ENCODE results near the gene PRPSAP1. TPM values are rescaled to one million over a fixed set of nuclear protein-coding genes. Genes with fewer than 3 reads are reported as not detected.

PRPSAP1 gene
- total RNA-seq, 1 donor from 2014 or later, result 45.2 TPM

DNA sequence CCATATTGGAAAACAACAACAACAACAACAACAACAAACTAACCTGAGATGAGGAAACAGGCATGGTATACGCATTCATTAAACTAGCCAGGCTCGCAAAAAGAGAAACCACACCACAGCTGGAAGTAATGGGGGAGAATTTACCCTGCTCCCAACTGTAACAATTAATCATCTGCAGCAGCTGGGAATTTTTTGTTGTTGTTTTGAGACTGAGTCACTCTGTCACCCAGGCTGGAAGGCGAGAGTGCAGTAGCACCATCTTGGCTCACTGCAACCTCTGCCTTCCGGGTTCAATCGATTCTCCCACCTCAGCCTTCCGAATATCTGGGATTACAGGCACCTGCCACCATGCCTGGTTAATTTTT is 16.3 kb downstream of the PRPSAP1 start:
- no peaks in the 10 kb centered on the region for H3K9me3 Mint-ChIP-seq
- no peak for DNase-seq
- no peak overlapping the region for H3K4me3 Mint-ChIP-seq
- intact Hi-C loops (cut with micrococcal nuclease), result no loop called here
- no peaks in the 10 kb centered on the region for H3K27me3 Mint-ChIP-seq
- H3K4me1 Mint-ChIP-seq, result peaks cover 5% of the 10 kb centered on the region
- peaks cover 12% of the 10 kb centered on the region for H3K36me3 Mint-ChIP-seq (ENCODE audit: low read depth)
- no peak overlapping the region for H3K27ac Mint-ChIP-seq

DNA sequence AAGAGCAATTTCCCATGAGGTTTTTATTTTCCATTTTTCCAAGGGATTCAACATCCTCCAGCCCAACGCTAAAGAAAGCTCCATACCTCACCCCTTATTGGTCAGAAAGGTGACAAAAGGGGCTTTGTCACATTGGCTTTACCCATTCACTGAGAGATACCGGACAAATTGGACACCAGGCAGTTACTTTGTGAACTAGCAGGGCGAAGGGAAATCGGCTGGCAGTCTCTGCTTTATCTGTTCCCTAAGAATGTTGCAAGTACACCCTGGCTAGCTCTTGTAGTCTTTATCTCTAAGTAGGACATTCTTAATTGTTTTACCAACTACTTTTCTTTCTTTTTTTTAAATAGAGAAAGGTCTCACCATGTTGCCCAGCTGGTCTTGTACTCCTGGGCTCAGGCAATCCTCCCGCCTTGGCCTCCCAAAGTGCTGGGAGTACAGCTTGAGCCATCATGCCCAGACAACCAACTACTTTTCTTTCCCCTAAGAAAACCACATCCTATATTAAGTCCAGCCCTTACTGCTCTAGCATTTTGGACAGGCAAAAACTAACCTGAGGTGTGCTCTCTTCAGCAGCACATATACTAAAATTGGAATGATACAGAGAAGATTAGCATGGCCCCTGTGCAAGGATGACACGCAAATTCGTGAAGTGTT is 16.8 kb downstream of the PRPSAP1 start:
- Mint-ChIP-seq H3K4me1 (peaks cover 5% of the 10 kb centered on the region), H3K27me3 (no peaks in the 10 kb centered on the region), H3K27ac (no peak overlapping the region), H3K9me3 (no peaks in the 10 kb centered on the region), H3K4me3 (no peak overlapping the region), H3K36me3 (ENCODE audit: low read depth) (peaks cover 11% of the 10 kb centered on the region)
- intact Hi-C loops (cut with micrococcal nuclease), result no loop called here
- no peak for DNase-seq

DNA sequence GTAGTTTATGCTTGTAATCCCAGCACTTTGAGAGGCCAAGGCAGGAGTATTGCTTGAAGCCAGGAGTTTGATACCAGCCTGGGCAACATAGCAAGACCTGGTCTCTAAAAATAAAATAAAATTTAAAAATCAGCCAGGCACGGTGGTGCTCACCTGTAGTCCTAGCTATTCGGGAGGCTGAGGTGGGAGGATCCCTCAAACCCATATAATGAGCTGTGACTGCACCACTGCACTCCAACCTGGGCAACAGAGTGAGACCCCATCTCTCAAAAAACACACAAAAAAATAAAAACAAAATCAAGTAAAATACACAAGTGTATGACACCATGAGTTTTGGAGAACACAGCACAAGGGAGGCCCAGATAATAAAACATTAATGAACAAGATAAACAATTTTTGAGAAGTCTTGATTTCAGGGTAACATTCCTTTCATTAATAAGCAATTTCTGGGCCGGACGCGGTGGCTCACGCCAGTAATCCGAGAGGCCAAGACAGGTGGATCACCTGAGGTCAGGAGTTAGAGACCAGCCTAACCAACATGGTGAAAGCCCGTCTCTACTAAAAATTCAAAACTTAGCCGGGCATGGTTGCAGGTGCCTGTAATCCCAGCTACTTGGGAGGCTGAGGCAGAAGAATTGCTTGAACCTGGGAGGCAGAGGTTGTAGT is 17.9 kb downstream of the PRPSAP1 start:
- Mint-ChIP-seq H3K27ac (no peak overlapping the region), H3K9me3 (no peaks in the 10 kb centered on the region), H3K4me1 (peaks cover 5% of the 10 kb centered on the region), H3K36me3 (ENCODE audit: low read depth) (peaks cover 8% of the 10 kb centered on the region), H3K27me3 (no peaks in the 10 kb centered on the region), H3K4me3 (no peak overlapping the region)
- DNase-seq, result no peak
- intact Hi-C loops (cut with micrococcal nuclease), result no loop called here

DNA sequence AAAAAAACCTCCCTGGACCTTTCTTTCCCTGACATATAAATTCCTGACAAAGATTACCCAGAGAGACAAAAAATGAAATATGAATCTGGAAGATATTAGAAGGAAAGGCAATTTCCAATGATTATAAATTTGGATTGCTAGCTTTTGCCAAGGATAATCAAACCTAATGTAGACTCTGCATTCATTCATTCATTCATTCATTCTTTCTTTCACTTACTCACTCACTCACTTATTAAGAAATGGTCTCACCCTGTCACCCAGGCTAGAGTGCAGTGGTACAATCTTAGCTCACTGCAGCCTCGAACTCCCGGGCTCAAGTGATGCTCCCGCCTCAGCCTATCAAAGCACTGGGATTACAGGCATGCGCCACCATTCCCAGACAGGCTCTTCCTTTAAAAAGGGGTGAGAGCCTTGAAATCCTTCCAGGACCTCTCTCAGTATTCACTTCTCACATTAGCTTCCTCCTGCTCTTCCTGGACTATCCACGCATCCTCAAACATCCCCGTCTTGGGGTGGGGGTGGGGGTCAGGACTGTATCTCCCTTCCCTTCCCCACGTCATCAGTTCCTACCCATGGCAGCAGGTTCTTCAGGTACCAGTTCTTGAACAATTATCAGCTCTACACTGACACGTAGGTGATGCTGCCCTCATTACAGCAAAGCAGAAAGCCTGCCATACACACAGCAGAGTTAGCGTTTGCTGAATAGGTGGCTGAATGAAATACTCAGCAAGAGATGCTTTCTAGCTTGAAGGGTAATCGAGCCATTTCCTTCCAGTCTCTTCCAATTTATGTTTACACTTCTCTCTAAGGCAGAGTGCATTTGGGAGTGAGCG is 19.8 kb downstream of the PRPSAP1 start:
- no peaks in the 10 kb centered on the region for H3K27me3 Mint-ChIP-seq
- H3K27ac Mint-ChIP-seq, result no peak overlapping the region
- no peak overlapping the region for H3K4me3 Mint-ChIP-seq
- H3K9me3 Mint-ChIP-seq, result no peaks in the 10 kb centered on the region
- no peak for DNase-seq
- intact Hi-C loops (cut with micrococcal nuclease), result no loop called here
- peaks cover 12% of the 10 kb centered on the region for H3K36me3 Mint-ChIP-seq (ENCODE audit: low read depth)
- peaks cover 5% of the 10 kb centered on the region for H3K4me1 Mint-ChIP-seq

- Mint-ChIP-seq H3K9me3 (no peaks in the 10 kb centered on the region), H3K36me3 (ENCODE audit: low read depth) (peaks cover 24% of the 10 kb centered on the region), H3K27ac (no peak overlapping the region), H3K4me1 (peaks cover 1% of the 10 kb centered on the region), H3K4me3 (no peak overlapping the region), H3K27me3 (no peaks in the 10 kb centered on the region)
- no peak for DNase-seq
- intact Hi-C loops (cut with micrococcal nuclease), result no loop called here
These were observed 22.6 kb downstream of the PRPSAP1 start for GRCh38 chr17:76331083-76331482.

GRCh38 chr17:76329664-76330063 is 24.1 kb downstream of the PRPSAP1 start:
- Mint-ChIP-seq H3K27ac (no peak overlapping the region), H3K4me3 (no peak overlapping the region), H3K27me3 (no peaks in the 10 kb centered on the region), H3K36me3 (ENCODE audit: low read depth) (peaks cover 26% of the 10 kb centered on the region), H3K4me1 (peaks cover 1% of the 10 kb centered on the region), H3K9me3 (no peaks in the 10 kb centered on the region)
- intact Hi-C loops (cut with micrococcal nuclease), result no loop called here
- no peak for DNase-seq

DNA sequence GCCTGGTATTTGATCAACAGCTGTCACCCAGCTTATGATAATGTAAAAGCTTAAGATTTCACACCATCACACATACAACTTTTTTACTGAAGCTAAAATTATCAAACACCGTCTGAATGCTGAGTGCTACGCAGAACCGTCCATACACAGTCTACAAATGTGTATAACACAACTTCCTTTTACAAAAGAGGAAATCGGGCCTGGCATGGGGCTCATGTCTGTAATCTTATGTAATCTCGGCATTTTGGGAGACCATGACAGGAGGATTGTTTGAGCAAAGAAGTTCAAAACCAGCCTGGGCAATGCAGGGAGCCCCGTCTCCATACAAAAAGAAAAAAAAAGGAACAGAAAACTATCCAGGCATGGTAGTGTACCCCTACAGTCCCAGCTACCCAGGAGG is 26.0 kb downstream of the PRPSAP1 start:
- Mint-ChIP-seq H3K4me3 (no peak overlapping the region), H3K27me3 (no peaks in the 10 kb centered on the region), H3K36me3 (ENCODE audit: low read depth) (peaks cover 33% of the 10 kb centered on the region), H3K27ac (no peak overlapping the region), H3K4me1 (no peaks in the 10 kb centered on the region), H3K9me3 (no peaks in the 10 kb centered on the region)
- DNase-seq, result no peak
- intact Hi-C loops (cut with micrococcal nuclease), result no loop called here

DNA sequence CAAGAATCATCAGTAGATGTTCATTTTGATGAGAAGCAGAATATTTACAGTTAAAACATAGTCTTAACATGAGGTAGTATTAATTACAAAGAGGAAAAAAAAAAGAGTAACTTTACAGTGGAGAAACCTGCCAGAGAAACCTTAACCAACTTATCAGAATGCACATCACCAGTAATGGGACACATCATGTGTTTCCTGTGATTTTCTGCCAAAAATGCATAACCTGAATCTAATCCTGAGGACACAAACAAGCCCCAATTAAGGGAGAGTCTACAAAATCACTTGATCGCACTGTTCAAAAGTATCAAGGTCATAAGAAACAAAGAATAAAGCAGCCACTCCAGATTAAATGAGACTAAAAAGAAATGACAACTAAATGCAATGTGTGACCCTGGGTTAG is 27.4 kb downstream of the PRPSAP1 start:
- intact Hi-C loops (cut with micrococcal nuclease), result no loop called here
- no peak for DNase-seq
- Mint-ChIP-seq H3K36me3 (ENCODE audit: low read depth) (peaks cover 32% of the 10 kb centered on the region), H3K27ac (no peak overlapping the region), H3K4me1 (no peaks in the 10 kb centered on the region), H3K9me3 (no peaks in the 10 kb centered on the region), H3K27me3 (no peaks in the 10 kb centered on the region), H3K4me3 (no peak overlapping the region)

GRCh38 chr17:76318586-76318985 is 35.1 kb downstream of the PRPSAP1 start:
- Mint-ChIP-seq H3K27ac (no peak overlapping the region), H3K9me3 (no peaks in the 10 kb centered on the region), H3K4me3 (no peak overlapping the region), H3K27me3 (no peaks in the 10 kb centered on the region), H3K4me1 (peaks cover 9% of the 10 kb centered on the region), H3K36me3 (ENCODE audit: low read depth) (peaks cover 17% of the 10 kb centered on the region)
- DNase-seq, result no peak
- intact Hi-C loops (cut with micrococcal nuclease), result no loop called here

GRCh38 chr17:76317535-76317934 is 36.2 kb downstream of the PRPSAP1 start:
- H3K27me3 Mint-ChIP-seq, result no peaks in the 10 kb centered on the region
- peaks cover 12% of the 10 kb centered on the region for H3K4me1 Mint-ChIP-seq
- no peak overlapping the region for H3K4me3 Mint-ChIP-seq
- intact Hi-C loops (cut with micrococcal nuclease), result no loop called here
- no peaks in the 10 kb centered on the region for H3K9me3 Mint-ChIP-seq
- H3K27ac Mint-ChIP-seq, result no peak overlapping the region
- no peak for DNase-seq
- peaks cover 17% of the 10 kb centered on the region for H3K36me3 Mint-ChIP-seq (ENCODE audit: low read depth)

DNA sequence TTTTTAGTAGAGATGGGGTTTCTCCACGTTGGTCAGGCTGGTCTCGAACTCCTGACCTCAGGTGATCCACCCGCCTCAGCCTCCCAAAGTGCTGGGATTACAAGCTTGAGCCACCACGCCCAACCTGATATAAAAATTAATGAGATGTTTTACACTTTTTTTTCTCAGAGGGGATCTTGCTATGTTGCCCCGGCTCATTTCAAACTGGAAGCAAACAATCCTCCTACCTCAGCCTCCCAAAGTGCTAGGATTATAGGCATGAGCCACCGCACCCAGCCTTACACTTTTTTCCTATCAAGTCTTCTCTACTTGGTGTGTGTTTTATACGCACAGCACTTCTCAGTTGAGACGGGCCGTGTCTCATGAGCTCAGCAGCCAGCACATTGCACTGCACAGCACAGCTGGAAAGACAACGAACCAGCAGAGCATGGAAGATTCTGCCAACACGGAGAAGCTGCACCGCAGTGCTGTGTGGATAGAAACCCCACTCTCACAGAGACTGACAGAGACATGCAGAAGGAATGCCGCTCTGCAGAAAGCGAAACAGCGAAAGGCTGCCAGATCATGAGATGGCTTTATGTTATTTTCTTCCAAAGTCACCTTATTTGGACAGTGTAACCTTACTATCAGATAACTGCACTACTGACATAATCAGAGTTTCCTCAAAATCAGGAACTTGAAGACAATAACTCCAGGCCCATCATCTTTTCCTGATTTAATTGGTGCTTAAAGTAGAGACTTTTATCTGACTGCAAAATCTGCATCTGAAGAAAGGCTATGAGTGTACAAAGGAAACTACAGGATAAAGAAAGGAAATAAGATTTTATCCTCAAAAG is 39.1 kb downstream of the PRPSAP1 start:
- intact Hi-C loops (cut with micrococcal nuclease), result no loop called here
- peak overlapping the region; percentile 11 for H3K27ac Mint-ChIP-seq

GRCh38 chr17:76312735-76313134 is 41.0 kb downstream of the PRPSAP1 start:
- no peak overlapping the region for H3K4me3 Mint-ChIP-seq
- H3K27ac Mint-ChIP-seq, result peak overlapping the region; percentile 30
- H3K4me1 Mint-ChIP-seq, result peaks cover 12% of the 10 kb centered on the region
- peaks cover 15% of the 10 kb centered on the region for H3K36me3 Mint-ChIP-seq (ENCODE audit: low read depth)
- H3K9me3 Mint-ChIP-seq, result no peaks in the 10 kb centered on the region
- DNase-seq, result no peak
- H3K27me3 Mint-ChIP-seq, result no peaks in the 10 kb centered on the region
- intact Hi-C loops (cut with micrococcal nuclease), result no loop called here

More for the DNA sequence above, 39.1 kb downstream of the PRPSAP1 start:
- Mint-ChIP-seq H3K4me1 (peaks cover 12% of the 10 kb centered on the region), H3K9me3 (no peaks in the 10 kb centered on the region), H3K36me3 (ENCODE audit: low read depth) (peaks cover 12% of the 10 kb centered on the region), H3K4me3 (no peak overlapping the region), H3K27me3 (no peaks in the 10 kb centered on the region)
- no peak for DNase-seq

GRCh38 chr17:76309461-76309860 is 44.3 kb downstream of the PRPSAP1 start:
- H3K27ac Mint-ChIP-seq, result no peak overlapping the region
- intact Hi-C loops (cut with micrococcal nuclease), result no loop called here

More at GRCh38 chr17:76309461-76309860, 44.3 kb downstream of the PRPSAP1 start:
- Mint-ChIP-seq H3K9me3 (no peaks in the 10 kb centered on the region), H3K4me1 (peaks cover 3% of the 10 kb centered on the region), H3K4me3 (no peak overlapping the region), H3K27me3 (no peaks in the 10 kb centered on the region), H3K36me3 (ENCODE audit: low read depth) (peaks cover 10% of the 10 kb centered on the region)
- DNase-seq, result no peak

All from activated CD4-positive, alpha-beta T cell treated with anti-CD3 and anti-CD28 coated beads, Interleukin-2, amount 10 ng/mL, durations not matched to agents 24 days and 14 days (primary cell).